Purkinje cell (primary cell): ENCODE results near the gene CBY1. TPM values are rescaled to one million over a fixed set of nuclear protein-coding genes. Genes with fewer than 3 reads are reported as not detected.

Experiments used
- polyA plus RNA-seq: library from polyadenylated mRNA; unstranded; fragments of >200 nt; fragmentation: Nextera tagmentation; gene quantifications from 2 replicates; pipeline ENCODE4 v1.2.1, GENCODE V29; 2014

CBY1 gene
- 25.2 and 30.7 TPM in 2 replicates for polyA plus RNA-seq

DNA sequence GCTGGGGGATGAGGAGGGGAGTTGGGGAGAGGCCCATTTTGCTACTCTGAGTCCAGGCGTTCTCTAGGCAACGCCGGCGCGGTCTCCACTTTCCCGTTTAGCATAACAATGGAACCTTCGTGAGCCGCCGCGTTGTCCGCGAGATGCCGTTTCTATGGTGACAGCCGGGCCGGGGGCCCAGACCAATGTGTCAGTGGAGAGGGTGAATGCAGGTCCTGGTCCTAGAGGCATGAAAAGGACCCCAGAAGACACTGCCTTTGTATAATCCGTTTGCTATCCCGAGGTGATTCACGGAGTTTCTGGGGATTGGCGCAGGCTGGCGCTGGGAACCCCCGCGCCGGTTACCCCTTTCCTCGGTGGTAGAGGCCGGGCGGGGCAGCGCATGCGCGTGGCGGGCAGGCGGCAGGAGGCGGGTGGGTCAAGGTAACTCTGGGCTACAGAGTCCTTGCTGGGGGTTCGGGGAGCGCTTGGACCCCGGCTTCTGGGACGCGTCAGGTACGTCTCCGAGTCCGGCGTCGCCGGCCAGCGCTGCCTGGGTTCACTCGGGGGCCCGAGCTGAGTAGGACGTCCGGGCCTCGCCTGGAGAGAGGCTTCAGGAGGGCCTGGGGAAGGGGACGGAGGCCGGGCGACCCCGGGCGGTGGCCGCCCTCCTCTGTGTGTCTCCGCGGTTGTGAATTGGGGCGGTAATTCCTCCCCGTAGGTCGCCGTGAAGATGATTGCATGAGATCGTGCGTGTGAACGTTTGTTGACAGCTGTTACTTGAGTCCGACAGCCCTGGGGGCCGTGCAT, at the start of gene CBY1, which contains the start of gene FAM227A:
TSS of gene CBY1 (plus strand) at position 383 of the 789 bp plus-strand sequence. CDS start 11,417 bp downstream, outside the sequence.
TSS of gene FAM227A (minus strand) at position 137 of the 789 bp plus-strand sequence. CDS start 6,224 bp downstream, outside the sequence.

DNA sequence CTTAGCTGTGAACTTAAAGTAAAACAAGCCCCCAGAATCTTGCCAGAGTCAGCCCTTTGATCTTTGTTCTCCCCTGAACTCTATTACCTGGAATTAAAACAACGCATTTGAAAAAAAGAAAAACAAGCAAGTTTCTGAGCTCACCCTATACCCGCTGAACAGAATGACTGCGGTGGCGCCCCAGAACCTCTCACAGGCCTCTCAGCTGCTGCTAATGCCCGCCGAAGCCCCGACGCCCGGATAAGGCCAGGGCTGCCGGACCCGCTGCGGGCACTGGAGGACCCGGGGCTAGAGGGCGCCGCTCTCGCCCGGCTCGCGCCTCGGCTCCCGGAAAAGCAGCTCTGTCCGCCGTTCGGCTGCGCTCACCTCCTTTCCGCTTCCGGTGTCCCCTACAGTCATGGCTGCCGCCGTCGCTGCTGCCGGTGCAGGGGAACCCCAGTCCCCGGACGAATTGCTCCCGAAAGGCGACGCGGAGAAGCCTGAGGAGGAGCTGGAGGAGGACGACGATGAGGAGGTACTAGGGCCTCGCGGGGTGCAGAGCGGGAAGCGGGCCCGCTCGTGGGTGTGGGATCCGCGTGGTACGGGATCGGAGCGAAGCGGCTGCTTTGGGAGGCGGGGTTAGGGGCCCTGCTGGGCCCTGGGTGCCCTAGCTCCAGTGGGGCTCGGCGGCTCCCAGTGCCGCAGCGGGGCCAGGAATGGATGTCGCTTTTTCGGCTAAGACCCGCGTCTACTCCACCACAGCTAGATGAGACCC, 25.3 kb downstream of the CBY1 start, which contains the start of gene TOMM22:
TSS of gene TOMM22 (plus strand) at position 376 of the 754 bp plus-strand sequence. CDS start at position 398, 22 bp downstream.

DNA sequence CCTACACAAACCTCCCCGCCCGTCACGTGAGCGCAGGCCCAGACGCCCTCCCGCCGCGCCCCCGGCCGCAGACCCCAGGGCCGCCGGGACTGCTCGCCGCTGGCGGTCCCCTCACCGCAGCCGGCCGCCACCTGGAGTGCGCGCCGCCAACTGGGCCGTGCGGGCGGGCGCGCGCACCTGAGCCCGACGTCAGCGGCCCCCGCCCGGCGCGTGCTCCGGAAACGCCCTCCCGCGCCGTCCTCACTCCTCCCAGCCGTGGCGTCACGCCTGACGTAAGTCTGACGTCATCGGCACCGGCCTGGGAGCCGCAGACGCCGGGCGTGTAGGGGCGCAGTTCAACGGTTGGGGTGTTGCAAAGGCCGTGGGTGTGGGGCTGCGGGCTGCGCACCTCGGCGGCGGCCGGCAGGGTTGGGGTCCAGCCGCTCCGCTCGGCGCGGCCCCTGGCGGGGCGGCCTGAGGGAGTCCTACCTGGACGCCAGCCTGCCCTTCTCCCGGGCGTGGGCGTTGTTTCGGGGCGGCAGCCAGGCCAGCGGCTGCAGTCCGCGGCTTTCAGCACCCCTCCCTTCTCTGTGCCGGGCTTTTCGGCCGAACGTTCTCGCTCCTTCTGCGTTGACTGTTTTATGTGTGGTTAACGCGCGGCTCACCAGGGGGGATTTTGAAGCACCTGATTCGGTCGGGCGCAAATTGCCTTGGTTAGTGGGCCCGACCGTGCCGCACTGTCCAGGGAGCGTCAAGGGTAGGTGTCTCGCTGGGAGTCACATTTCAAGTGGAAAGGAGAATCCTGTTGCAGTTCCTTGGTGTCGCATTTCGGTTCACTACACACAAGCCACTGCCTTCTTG, 44.6 kb downstream of the CBY1 start, which contains the start of gene JOSD1:
TSS of gene JOSD1 (minus strand) at position 155 of the 840 bp plus-strand sequence. CDS start 956 bp downstream, outside the sequence.

DNA sequence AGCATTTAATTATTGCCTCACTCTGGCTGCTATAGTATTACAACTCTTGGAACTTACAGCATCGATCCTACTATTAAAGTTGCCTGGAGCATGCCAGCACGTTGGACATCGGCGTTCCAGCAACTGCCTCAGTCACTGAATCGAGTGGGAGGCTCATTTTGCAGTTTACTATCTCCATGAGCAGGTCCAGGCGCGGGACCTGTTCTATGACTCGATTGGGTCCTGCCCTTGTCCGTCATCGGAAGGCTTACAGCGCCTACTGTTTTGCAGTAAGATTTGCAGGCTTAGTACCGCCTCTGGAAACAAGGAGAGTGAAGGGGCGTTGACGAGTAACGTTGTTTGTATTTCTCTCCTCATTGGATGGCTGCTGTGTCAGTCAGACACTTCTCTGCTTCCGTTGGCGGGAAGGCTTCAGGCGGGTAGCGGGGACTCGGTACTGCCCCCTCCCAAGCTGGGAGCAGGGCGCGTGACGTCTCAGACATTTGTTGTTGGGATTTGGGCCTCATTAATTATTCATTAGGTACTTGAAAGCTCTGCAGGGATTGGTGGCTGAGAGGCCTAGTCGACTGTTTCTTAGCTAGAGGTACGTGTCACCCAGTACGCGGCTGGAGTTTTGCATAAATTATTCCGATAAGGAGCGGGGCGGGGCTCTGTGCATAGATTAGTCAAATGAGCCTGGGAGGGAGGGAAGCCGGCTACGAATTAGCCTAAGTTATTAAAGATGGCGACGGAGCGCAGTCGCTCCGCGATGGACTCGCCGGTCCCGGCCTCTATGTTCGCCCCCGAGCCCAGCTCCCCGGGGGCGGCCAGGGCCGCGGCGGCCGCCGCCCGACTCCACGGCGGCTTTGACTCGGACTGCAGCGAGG, 49.0 kb downstream of the CBY1 start, which contains the start of gene GTPBP1:
TSS of gene GTPBP1 (plus strand) at position 710 of the 866 bp plus-strand sequence. CDS start at position 722, 12 bp downstream.

Other genes with a start within 250 kb of the CBY1 start
- gene KCNJ4, start 201.4 kb upstream of the CBY1 start, polyA plus RNA-seq = not detected in 2 replicates
- 0.45 and 0.77 TPM in 2 replicates for gene KDELR3, start 188.5 kb upstream of the CBY1 start, polyA plus RNA-seq
- gene DDX17, start 150.3 kb upstream of the CBY1 start, polyA plus RNA-seq = 49.6 and 55.8 TPM in 2 replicates
- 0.23 TPM in 1 of 2 replicates, not detected in the other for gene DMC1, start 86.5 kb upstream of the CBY1 start, polyA plus RNA-seq
- gene FAM227A, start 246 bp upstream of the CBY1 start, polyA plus RNA-seq = 0.07 and 0.93 TPM in 2 replicates
- 90.9 and 96.0 TPM in 2 replicates for gene TOMM22, start 25.3 kb downstream of the CBY1 start, polyA plus RNA-seq
- gene JOSD1, start 44.3 kb downstream of the CBY1 start, polyA plus RNA-seq = 2.6 and 6.2 TPM in 2 replicates
- gene GTPBP1, start 49.3 kb downstream of the CBY1 start, polyA plus RNA-seq = 0.63 and 1.3 TPM in 2 replicates
- gene SUN2, start 99.4 kb downstream of the CBY1 start, polyA plus RNA-seq = 0.22 and 0.24 TPM in 2 replicates
- gene DNAL4, start 137.5 kb downstream of the CBY1 start, polyA plus RNA-seq = 5.3 and 6.1 TPM in 2 replicates
- 6.8 and 9.8 TPM in 2 replicates for gene NPTXR, start 187.4 kb downstream of the CBY1 start, polyA plus RNA-seq
- gene CBX6, start 215.6 kb downstream of the CBY1 start, polyA plus RNA-seq = 1.7 and 7.9 TPM in 2 replicates